Activated naive CD8-positive, alpha-beta T cell treated with anti-CD3 and anti-CD28 coated beads, Interleukin-2, amount 50 U/mL, for 16 hours (primary cell): ENCODE results near the gene FOLR1.
"Not testable (repeated sequence)": the region's sequence is repeated elsewhere in the genome, so short reads cannot be mapped to it uniquely, and the experiment has no call there.

Experiments used
- DNase-seq: peaks from one replicate; pipeline ENCODE4 v3.0.0-alpha.2; 2020; ENCODE audit warnings: low read depth, low spot score

FOLR1 gene

GRCh38 chr11:72181553-72181958 is 10.4 kb upstream of the FOLR1 start:
- DNase-seq, result not testable (repeated sequence)

GRCh38 chr11:72188267-72188666 is 3.7 kb upstream of the FOLR1 start:
- no peak for DNase-seq

- no peak for DNase-seq
Measured at GRCh38 chr11:72189455-72190250, 2.3 kb upstream of the FOLR1 start.

- DNase-seq, result no peak
Measured at GRCh38 chr11:72190631-72191071, 1.3 kb upstream of the FOLR1 start.

- DNase-seq, result no peak
Measured at GRCh38 chr11:72195518-72196270, 3.8 kb downstream of the FOLR1 start.

- DNase-seq, result not testable (repeated sequence)
Measured at GRCh38 chr11:72201445-72201844, 9.5 kb downstream of the FOLR1 start.

GRCh38 chr11:72202571-72202970 is 10.6 kb downstream of the FOLR1 start:
- no peak for DNase-seq

- no peak for DNase-seq
Measured at GRCh38 chr11:72203163-72203562, 11.2 kb downstream of the FOLR1 start.

GRCh38 chr11:72204886-72205285 is 12.9 kb downstream of the FOLR1 start:
- no peak for DNase-seq

- DNase-seq, result not testable (repeated sequence)
Measured at GRCh38 chr11:72206794-72207193, 14.9 kb downstream of the FOLR1 start.

GRCh38 chr11:72208281-72208680 is 16.3 kb downstream of the FOLR1 start:
- DNase-seq, result no peak

- DNase-seq, result no peak
Measured at GRCh38 chr11:72209101-72209500, 17.2 kb downstream of the FOLR1 start.

- DNase-seq, result no peak
Measured at GRCh38 chr11:72216638-72217037, 24.7 kb downstream of the FOLR1 start, which contains the start of gene FOLR2. TSS of gene FOLR2 (plus strand) at chr11:72216794. CDS start at chr11:72218585, 1,791 bp downstream.

- no peak for DNase-seq
Measured at GRCh38 chr11:72217841-72218240, 25.9 kb downstream of the FOLR1 start.

- DNase-seq, result no peak
Measured at GRCh38 chr11:72218251-72218745, 26.4 kb downstream of the FOLR1 start.

- DNase-seq, result no peak
Measured at GRCh38 chr11:72220696-72221363, 28.9 kb downstream of the FOLR1 start.

- DNase-seq, result no peak
Measured at GRCh38 chr11:72221386-72222075, 29.6 kb downstream of the FOLR1 start.

GRCh38 chr11:72222106-72222891 is 30.4 kb downstream of the FOLR1 start:
- no peak for DNase-seq

- DNase-seq, result peak; percentile 86
Measured at GRCh38 chr11:72222907-72223614, 31.1 kb downstream of the FOLR1 start.
